ENCODE measurements around the gene ZFP62. TPM values are rescaled to one million over a fixed set of nuclear protein-coding genes. Genes with fewer than 3 reads are reported as not detected.
"Not testable (repeated sequence)": the region's sequence is repeated elsewhere in the genome, so short reads cannot be mapped to it uniquely, and the experiment has no call there.

ZFP62 gene
- total RNA-seq: 10 to 100 TPM; 23.2 to 25.2 TPM

- CTCF ChIA-PET: interaction anchor here (0.8 to 2.0 kb wide), 8 partner anchors 9 to 142 kb away, joined by 3 to 12 read pairs (median 4); no protein-coding TSS in a partner anchor
- peaks cover 15% of the 10 kb centered on the region for H3K36me3 Mint-ChIP-seq
- H3K27ac Mint-ChIP-seq: peak within 1 kb of the TSS; percentile 92
- peaks cover 6% of the 10 kb centered on the region for H3K27me3 Mint-ChIP-seq
- DNase-seq: peak; percentile 91
- no peaks in the 10 kb centered on the region for H3K9me3 Mint-ChIP-seq (ENCODE audit: low read depth)
- peak; percentile 89 for ATAC-seq
- H3K4me3 Mint-ChIP-seq: peak within 1 kb of the TSS; percentile 89
- H3K4me1 Mint-ChIP-seq: peaks cover 20% of the 10 kb centered on the region
Measured at GRCh38 chr5:180860887-180861822, at the start of gene ZFP62. Gene ZFP62, minus strand, starts transcription at chr5:180861276. Its CDS starts 57 bp downstream, at chr5:180861219.

GRCh38 chr5:180910735-180911134 is 49.7 kb upstream of the ZFP62 start:
- H3K27ac Mint-ChIP-seq: no peak overlapping the region
- peaks cover 18% of the 10 kb centered on the region for H3K4me1 Mint-ChIP-seq
- CTCF ChIA-PET: interaction anchor here (1.5 kb wide), 1 partner anchor 126 kb away, joined by 3 read pairs; no protein-coding TSS in a partner anchor
- no peak overlapping the region for H3K4me3 Mint-ChIP-seq
- DNase-seq: no peak
- H3K27me3 Mint-ChIP-seq: peaks cover 13% of the 10 kb centered on the region
- peaks cover 2% of the 10 kb centered on the region for H3K36me3 Mint-ChIP-seq
- no peak for ATAC-seq
- no peaks in the 10 kb centered on the region for H3K9me3 Mint-ChIP-seq (ENCODE audit: low read depth)

GRCh38 chr5:180910182-180910581 is 49.1 kb upstream of the ZFP62 start:
- CTCF ChIA-PET: interaction anchor here (1.5 kb wide), 1 partner anchor 126 kb away, joined by 3 read pairs; no protein-coding TSS in a partner anchor
- Mint-ChIP-seq H3K4me3 (no peak overlapping the region), H3K27ac (peak overlapping the region; percentile 13), H3K9me3 (ENCODE audit: low read depth) (no peaks in the 10 kb centered on the region), H3K27me3 (peaks cover 14% of the 10 kb centered on the region), H3K4me1 (peaks cover 18% of the 10 kb centered on the region), H3K36me3 (peaks cover 2% of the 10 kb centered on the region)
- DNase-seq (no peak), ATAC-seq (no peak)

- Mint-ChIP-seq H3K36me3 (peaks cover 2% of the 10 kb centered on the region), H3K4me3 (no peak overlapping the region), H3K27ac (peak overlapping the region; percentile 13), H3K27me3 (peaks cover 14% of the 10 kb centered on the region), H3K4me1 (peaks cover 18% of the 10 kb centered on the region), H3K9me3 (ENCODE audit: low read depth) (no peaks in the 10 kb centered on the region)
- CTCF ChIA-PET: no interaction called here
- ATAC-seq (peak; percentile 20), DNase-seq (no peak)
Measured at GRCh38 chr5:180909782-180910181, 48.7 kb upstream of the ZFP62 start.

GRCh38 chr5:180908998-180909731 is 48.1 kb upstream of the ZFP62 start:
- CTCF ChIA-PET: no interaction called here
- DNase-seq: no peak
- peaks cover 14% of the 10 kb centered on the region for H3K27me3 Mint-ChIP-seq
- peaks cover 2% of the 10 kb centered on the region for H3K36me3 Mint-ChIP-seq
- H3K4me1 Mint-ChIP-seq: peaks cover 18% of the 10 kb centered on the region
- H3K4me3 Mint-ChIP-seq: no peak overlapping the region
- ATAC-seq: peak; percentile 36
- H3K9me3 Mint-ChIP-seq (ENCODE audit: low read depth): no peaks in the 10 kb centered on the region
- peak overlapping the region; percentile 18 for H3K27ac Mint-ChIP-seq

- H3K9me3 Mint-ChIP-seq (ENCODE audit: low read depth): no peaks in the 10 kb centered on the region
- ATAC-seq: no peak
- DNase-seq: no peak
- peaks cover 18% of the 10 kb centered on the region for H3K4me1 Mint-ChIP-seq
- H3K4me3 Mint-ChIP-seq: no peak overlapping the region
- H3K27me3 Mint-ChIP-seq: peaks cover 14% of the 10 kb centered on the region
- H3K27ac Mint-ChIP-seq: no peak overlapping the region
- CTCF ChIA-PET: no interaction called here
- peaks cover 2% of the 10 kb centered on the region for H3K36me3 Mint-ChIP-seq
Measured at GRCh38 chr5:180908400-180908799, 47.3 kb upstream of the ZFP62 start.

GRCh38 chr5:180901319-180902009 is 40.4 kb upstream of the ZFP62 start:
- Mint-ChIP-seq H3K4me1 (no peaks in the 10 kb centered on the region), H3K4me3 (no peak overlapping the region), H3K9me3 (ENCODE audit: low read depth) (no peaks in the 10 kb centered on the region), H3K36me3 (no peaks in the 10 kb centered on the region), H3K27ac (no peak overlapping the region), H3K27me3 (peaks cover 3% of the 10 kb centered on the region)
- no peak for DNase-seq
- CTCF ChIA-PET: no interaction called here
- no peak for ATAC-seq

- DNase-seq (no peak), ATAC-seq (no peak)
- H3K27me3 Mint-ChIP-seq: no peaks in the 10 kb centered on the region
- no peak overlapping the region for H3K4me3 Mint-ChIP-seq
- H3K36me3 Mint-ChIP-seq: no peaks in the 10 kb centered on the region
- H3K4me1 Mint-ChIP-seq: no peaks in the 10 kb centered on the region
- no peaks in the 10 kb centered on the region for H3K9me3 Mint-ChIP-seq (ENCODE audit: low read depth)
- CTCF ChIA-PET: no interaction called here
- no peak overlapping the region for H3K27ac Mint-ChIP-seq
Measured at GRCh38 chr5:180900178-180900577, 39.1 kb upstream of the ZFP62 start.

GRCh38 chr5:180898621-180899246 is 37.7 kb upstream of the ZFP62 start, which contains the start of gene BTNL8:
Gene BTNL8, plus strand, starts transcription at chr5:180899159. Its CDS starts 152 bp downstream, at chr5:180899311.
- ATAC-seq: no peak
- CTCF ChIA-PET: no interaction called here
- H3K27ac Mint-ChIP-seq: no peak within 1 kb of the TSS

GRCh38 chr5:180895330-180895729 is 34.3 kb upstream of the ZFP62 start:
- H3K4me1 Mint-ChIP-seq; H3K4me3 Mint-ChIP-seq; ATAC-seq; CTCF ChIA-PET; H3K27ac Mint-ChIP-seq; H3K36me3 Mint-ChIP-seq; H3K9me3 Mint-ChIP-seq (ENCODE audit: low read depth); DNase-seq: not testable (repeated sequence)
- peaks cover 33% of the 10 kb centered on the region for H3K27me3 Mint-ChIP-seq

More at GRCh38 chr5:180898621-180899246, 37.7 kb upstream of the ZFP62 start, which contains the start of gene BTNL8:
- no peaks in the 10 kb centered on the region for H3K36me3 Mint-ChIP-seq
- H3K27me3 Mint-ChIP-seq: peaks cover 3% of the 10 kb centered on the region
- peaks cover 3% of the 10 kb centered on the region for H3K9me3 Mint-ChIP-seq (ENCODE audit: low read depth)
- DNase-seq: no peak
- no peak within 1 kb of the TSS for H3K4me3 Mint-ChIP-seq
- H3K4me1 Mint-ChIP-seq: no peaks in the 10 kb centered on the region

- H3K27me3 Mint-ChIP-seq: peaks cover 52% of the 10 kb centered on the region
- H3K27ac Mint-ChIP-seq: no peak overlapping the region
- ATAC-seq (no peak), DNase-seq (no peak)
- H3K4me1 Mint-ChIP-seq: no peaks in the 10 kb centered on the region
- H3K9me3 Mint-ChIP-seq (ENCODE audit: low read depth): peaks cover 3% of the 10 kb centered on the region
- no peaks in the 10 kb centered on the region for H3K36me3 Mint-ChIP-seq
- no peak overlapping the region for H3K4me3 Mint-ChIP-seq
- CTCF ChIA-PET: no interaction called here
Measured at GRCh38 chr5:180889381-180889780, 28.3 kb upstream of the ZFP62 start.

GRCh38 chr5:180885845-180886529 is 24.9 kb upstream of the ZFP62 start:
- H3K9me3 Mint-ChIP-seq (ENCODE audit: low read depth); H3K27ac Mint-ChIP-seq; CTCF ChIA-PET: not testable (repeated sequence)

More at GRCh38 chr5:180885845-180886529, 24.9 kb upstream of the ZFP62 start:
- not testable (repeated sequence) for H3K4me3 Mint-ChIP-seq, DNase-seq, ATAC-seq, H3K36me3 Mint-ChIP-seq, H3K4me1 Mint-ChIP-seq
- peaks cover 49% of the 10 kb centered on the region for H3K27me3 Mint-ChIP-seq
